WERI-Rb-1 (cell line): ENCODE data around the gene FKBP8.

Experiments
- DNase-seq: peaks from one replicate; pipeline ENCODE4 v3.0.0-alpha.2; 2020
- H3K27ac ChIP-seq: fragments of 250-450 bp; sonication (Bioruptor Pico); 2 replicates; pipeline ENCODE4 v1.5.1; 2020; ENCODE audit warnings: mild to moderate bottlenecking, moderate library complexity
- H3K27me3 ChIP-seq: fragments of 250-450 bp; sonication (Bioruptor Pico); 2 replicates; pipeline ENCODE4 v1.5.1; 2021; ENCODE audit warnings: mild to moderate bottlenecking, low read depth, moderate library complexity; ENCODE audit not compliant: insufficient read depth, severe bottlenecking
- H3K36me3 ChIP-seq: fragments of 250-450 bp; sonication (Bioruptor Pico); 2 replicates; pipeline ENCODE4 v1.5.1; 2020; ENCODE audit warnings: mild to moderate bottlenecking, moderate library complexity
- H3K4me3 ChIP-seq: 2 replicates; pipeline ENCODE4 v1.5.1; 2011; ENCODE audit warnings: low read depth, mild to moderate bottlenecking, control low read depth, low read length
- H3K9me3 ChIP-seq: fragments of 250-450 bp; sonication (Bioruptor Pico); 2 replicates; pipeline ENCODE4 v1.5.1; 2021; ENCODE audit warnings: mild to moderate bottlenecking, moderate library complexity; ENCODE audit not compliant: severe bottlenecking
- CTCF ChIP-seq: IDR thresholded peaks from 2 replicates; pipeline ENCODE4 v1.5.1; 2011; ENCODE audit warnings: low read depth, mild to moderate bottlenecking, control low read depth, inconsistent platforms, low read length

Gene FKBP8

GRCh38 chr19:18515959-18516358 lies 27.4 kb downstream of the FKBP8 start:
- DNase-seq, result no peak
- Histone ChIP-seq H3K4me3 (no peak overlapping the region), H3K27me3 (no peaks in the 10 kb centered on the region), H3K9me3 (no peaks in the 10 kb centered on the region), H3K27ac (no peak overlapping the region), H3K36me3 (no peaks in the 10 kb centered on the region)
- TF ChIP-seq CTCF, result no peak

GRCh38 chr19:18514800-18515682 lies 28.3 kb downstream of the FKBP8 start:
- no peak for TF ChIP-seq CTCF
- Histone ChIP-seq H3K27me3 (no peaks in the 10 kb centered on the region), H3K9me3 (no peaks in the 10 kb centered on the region), H3K27ac (no peak overlapping the region), H3K36me3 (no peaks in the 10 kb centered on the region), H3K4me3 (no peak overlapping the region)
- DNase-seq, result no peak

- no peak overlapping the region for H3K27ac ChIP-seq
- DNase-seq, result no peak
- H3K36me3 ChIP-seq, result no peaks in the 10 kb centered on the region
- no peak for TF ChIP-seq CTCF
- H3K9me3 ChIP-seq, result no peaks in the 10 kb centered on the region
- H3K4me3 ChIP-seq, result no peak overlapping the region
- H3K27me3 ChIP-seq, result no peaks in the 10 kb centered on the region
These were observed 29.5 kb downstream of the FKBP8 start for GRCh38 chr19:18513868-18514267.

- H3K36me3 ChIP-seq, result no peaks in the 10 kb centered on the region
- no peak overlapping the region for H3K27ac ChIP-seq
- no peak for TF ChIP-seq CTCF
- DNase-seq, result no peak
- no peaks in the 10 kb centered on the region for H3K27me3 ChIP-seq
- H3K4me3 ChIP-seq, result no peak overlapping the region
- no peaks in the 10 kb centered on the region for H3K9me3 ChIP-seq
These were observed 33.2 kb downstream of the FKBP8 start for GRCh38 chr19:18510216-18510615.

GRCh38 chr19:18508585-18508984 lies 34.8 kb downstream of the FKBP8 start:
- no peak overlapping the region for H3K4me3 ChIP-seq
- no peaks in the 10 kb centered on the region for H3K27me3 ChIP-seq
- DNase-seq, result no peak
- TF ChIP-seq CTCF, result no peak
- H3K9me3 ChIP-seq, result no peaks in the 10 kb centered on the region
- H3K36me3 ChIP-seq, result no peaks in the 10 kb centered on the region
- H3K27ac ChIP-seq, result no peak overlapping the region
